KBM-7 (cell line): ENCODE measurements around the gene ASB5.

Source experiments
- DNase-seq: peaks from one replicate; pipeline ENCODE4 v3.0.0-alpha.2; 2015
- in situ Hi-C: fragments of 300-500 bp; cut with MboI; formaldehyde crosslinking; loops from 2 replicates; pipeline ENCODE4 v1.14.3; 2020; ENCODE audit warnings: low sequenced_read_pairs, low pct_unique_long_range_greater_than_20kb, mixed read lengths

Gene ASB5

DNA sequence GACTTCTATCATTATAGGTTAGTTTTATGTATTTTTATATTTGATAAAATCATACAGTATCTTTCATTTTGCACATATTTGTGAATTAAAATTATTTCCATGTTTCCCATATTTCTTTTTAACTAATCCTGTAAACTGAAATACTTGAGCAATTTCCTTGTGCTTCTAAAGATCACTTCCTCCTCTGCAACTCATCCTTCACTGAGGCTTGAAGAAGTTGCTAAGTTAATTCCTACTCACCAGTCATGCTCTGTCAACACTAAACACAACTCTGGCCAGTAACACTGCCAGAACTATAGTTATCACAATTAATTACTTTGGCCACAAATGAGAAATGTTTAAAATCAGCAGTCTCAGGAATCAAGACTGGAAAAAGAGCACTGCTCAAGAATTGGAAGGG lies 80.4 kb downstream of the ASB5 start:
- in situ Hi-C loops: no loop called here
- DNase-seq: no peak

DNA sequence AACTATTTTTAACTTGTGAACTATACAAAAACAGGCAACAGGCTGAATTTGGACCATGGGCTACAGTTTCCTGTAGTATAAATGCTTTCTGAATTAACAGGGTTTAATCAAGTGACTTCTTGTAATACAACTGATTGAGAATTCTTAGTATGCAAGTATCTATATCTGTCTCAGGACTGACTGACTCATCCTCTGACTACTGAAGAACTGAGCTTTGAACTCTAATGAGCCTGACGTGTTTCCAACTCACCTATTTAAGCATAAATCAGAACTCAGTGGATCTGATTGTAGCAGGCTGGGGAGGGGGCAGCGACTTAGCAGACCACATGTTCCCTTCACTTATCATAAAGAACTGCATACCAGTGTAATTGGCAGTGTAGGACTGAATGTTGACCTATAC lies 81.4 kb downstream of the ASB5 start:
- no peak for DNase-seq
- in situ Hi-C loops: no loop called here

DNA sequence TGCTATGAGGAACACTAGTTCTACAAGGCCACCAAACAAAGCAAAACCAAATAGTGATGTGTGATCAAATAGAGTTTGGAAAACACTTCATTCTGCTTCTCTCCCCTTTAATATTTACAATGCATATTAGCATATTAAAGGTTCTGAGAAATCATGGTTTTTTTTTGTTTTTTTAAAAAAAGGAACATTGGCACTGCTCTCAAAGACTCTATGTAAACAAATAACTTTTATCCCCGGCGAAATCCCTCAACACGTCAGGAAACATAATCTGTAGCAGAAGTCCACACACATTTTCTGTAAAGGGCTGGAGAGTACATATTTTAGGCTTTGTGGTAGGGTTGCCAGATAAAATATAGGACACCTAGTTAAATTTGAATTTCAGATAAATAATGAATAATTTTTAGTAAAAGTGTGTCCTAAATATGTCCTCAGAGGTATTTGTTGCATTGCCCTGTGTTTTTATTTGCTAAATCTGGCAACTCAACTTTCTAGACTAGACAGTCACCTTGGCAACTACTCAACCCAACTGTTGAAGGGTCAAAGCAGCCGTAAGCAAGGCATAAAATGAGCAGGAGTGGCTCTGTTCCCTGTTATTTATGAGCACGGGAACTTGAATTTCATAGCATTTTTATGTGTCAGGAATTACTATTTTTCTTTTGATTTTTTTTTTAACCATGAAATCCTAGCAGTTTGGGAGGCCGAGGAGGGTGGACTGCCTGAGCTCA lies 82.2 kb downstream of the ASB5 start:
- in situ Hi-C loops: no loop called here
- no peak for DNase-seq

DNA sequence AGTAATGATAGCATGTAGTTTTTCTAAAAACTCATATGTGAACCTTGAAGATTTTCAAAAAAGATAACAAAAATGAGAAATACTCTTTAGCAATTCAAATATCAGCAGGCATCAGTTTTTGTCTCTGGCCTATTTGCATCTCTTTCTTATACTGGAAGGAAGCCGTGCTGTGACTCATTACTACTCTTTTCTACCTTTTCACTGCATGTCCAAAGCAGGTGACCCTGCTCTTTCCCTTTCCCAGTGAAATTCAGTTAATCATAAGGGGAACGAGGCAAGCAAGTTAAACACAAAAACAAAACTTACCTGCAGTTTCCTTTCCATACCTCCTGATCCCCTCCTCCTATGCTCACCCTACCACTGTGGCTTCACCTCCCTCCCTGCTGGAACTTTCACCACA lies 83.0 kb downstream of the ASB5 start:
- DNase-seq: no peak
- in situ Hi-C loops: no loop called here

DNA sequence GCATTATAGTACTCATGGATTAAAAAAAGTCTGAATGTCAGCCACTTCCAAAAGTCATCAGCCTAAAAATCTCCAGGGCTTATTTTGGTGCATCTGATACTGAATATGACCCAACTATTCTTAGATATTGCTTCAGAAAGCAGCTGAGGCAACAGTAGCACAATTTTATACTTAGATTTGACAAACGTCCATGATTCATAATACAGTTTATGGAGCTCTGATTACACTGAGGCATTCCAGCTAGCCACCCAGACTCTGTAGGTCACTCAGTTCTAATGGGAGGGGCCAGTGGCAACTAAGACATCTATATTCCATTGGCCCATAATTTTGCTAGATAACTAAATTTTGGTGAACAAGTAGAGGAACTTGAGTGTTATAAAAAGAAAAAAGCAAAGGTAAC lies 84.0 kb downstream of the ASB5 start:
- in situ Hi-C loops: no loop called here
- no peak for DNase-seq
